Measurements from ENCODE around the gene CIROP. TPM values are rescaled to one million over a fixed set of nuclear protein-coding genes. Genes with fewer than 3 reads are reported as not detected.
A peak's percentile ranks its signal among the peaks of the same experiment; 100 is the strongest.

Gene CIROP
- total and polyA plus RNA-seq, 11 donors = not detected

GRCh38 chr14:23146351-23146910 lies 41.6 kb upstream of the CIROP start:
- no peaks in the 10 kb centered on the region for H3K36me3 ChIP-seq
- H3K27me3 ChIP-seq = no peaks in the 10 kb centered on the region
- H3K9me3 ChIP-seq = no peaks in the 10 kb centered on the region
- peak overlapping the region in 3 of 12 donors; percentile 23 to 59 (median 51) for H3K27ac ChIP-seq
- no peak overlapping the region for H3K4me3 ChIP-seq
- TF ChIP-seq CTCF (IDR thresholded peaks at IDR 0.05) (no peak), POLR2A (IDR thresholded peaks at IDR 0.05) (no peak)
- DNase-seq = no peak
- intact Hi-C loops (cut with DNase I) = no loop called here
- ATAC-seq = no peak
- peaks cover 0 to 52% (median 18%) of the 10 kb centered on the region in 12 donors for H3K4me1 ChIP-seq
- 80 to 86% (median 84%) methylated on average over 2 of the region's 2 CpGs for WGBS, 4 donors

DNA sequence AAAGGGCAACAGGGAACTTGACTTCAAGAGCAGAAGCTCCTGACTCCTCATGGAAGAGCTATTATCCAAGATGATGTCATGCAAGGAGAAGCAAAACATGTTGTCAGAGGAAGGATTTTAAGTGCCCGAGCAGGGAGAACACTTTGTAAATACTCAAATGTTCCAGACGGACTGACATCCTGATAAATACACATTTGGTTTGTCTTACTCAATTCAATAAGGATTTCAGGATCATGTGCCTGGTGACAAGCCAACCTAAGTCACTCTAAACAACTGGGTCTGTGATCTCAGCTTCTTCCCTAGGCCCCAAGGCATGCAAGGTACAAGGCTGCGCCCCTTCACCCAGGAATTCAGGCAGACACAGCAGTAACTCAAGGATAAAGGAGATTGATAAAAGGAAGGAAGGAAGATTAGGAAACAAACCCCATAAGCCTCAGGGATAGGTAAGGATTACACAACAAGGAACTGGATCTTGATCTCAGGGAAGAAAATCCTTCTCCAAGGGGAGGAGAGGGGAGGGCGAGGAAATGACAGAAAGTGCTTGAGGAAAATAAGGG lies 41.1 kb upstream of the CIROP start:
- H3K9me3 ChIP-seq = no peaks in the 10 kb centered on the region
- H3K4me1 ChIP-seq = peaks cover 0 to 48% (median 15%) of the 10 kb centered on the region in 12 donors
- H3K27ac ChIP-seq = peak overlapping the region in 5 of 12 donors; percentile 23 to 59 (median 27)
- H3K27me3 ChIP-seq = no peaks in the 10 kb centered on the region
- ATAC-seq = peak in 2 of 4 donors; percentile 18 to 21
- 48 to 62% (median 51%) methylated on average over 4 of the region's 4 CpGs for WGBS, 4 donors
- H3K36me3 ChIP-seq = peaks cover 0 to 2% (median 0%) of the 10 kb centered on the region in 9 donors
- H3K4me3 ChIP-seq = no peak overlapping the region
- intact Hi-C loops (cut with DNase I) = no loop called here
- TF ChIP-seq CTCF (IDR thresholded peaks at IDR 0.05) (no peak), POLR2A (IDR thresholded peaks at IDR 0.05) (no peak)
- DNase-seq = no peak

GRCh38 chr14:23143911-23144310 lies 39.1 kb upstream of the CIROP start:
- no peak overlapping the region for H3K4me3 ChIP-seq
- H3K36me3 ChIP-seq = peaks cover 0 to 17% (median 10%) of the 10 kb centered on the region in 9 donors
- TF ChIP-seq CTCF (IDR thresholded peaks at IDR 0.05) (no peak), POLR2A (IDR thresholded peaks at IDR 0.05) (no peak)
- 72 to 79% (median 76%) methylated on average over 1 of the region's 1 CpG for WGBS, 4 donors
- H3K27me3 ChIP-seq = no peaks in the 10 kb centered on the region
- H3K4me1 ChIP-seq = peaks cover 0 to 47% (median 15%) of the 10 kb centered on the region in 12 donors
- DNase-seq (no peak), ATAC-seq (no peak)
- intact Hi-C loops (cut with DNase I) = no loop called here
- peak overlapping the region in 1 of 12 donors; percentile 79 for H3K27ac ChIP-seq
- H3K9me3 ChIP-seq = no peaks in the 10 kb centered on the region

DNA sequence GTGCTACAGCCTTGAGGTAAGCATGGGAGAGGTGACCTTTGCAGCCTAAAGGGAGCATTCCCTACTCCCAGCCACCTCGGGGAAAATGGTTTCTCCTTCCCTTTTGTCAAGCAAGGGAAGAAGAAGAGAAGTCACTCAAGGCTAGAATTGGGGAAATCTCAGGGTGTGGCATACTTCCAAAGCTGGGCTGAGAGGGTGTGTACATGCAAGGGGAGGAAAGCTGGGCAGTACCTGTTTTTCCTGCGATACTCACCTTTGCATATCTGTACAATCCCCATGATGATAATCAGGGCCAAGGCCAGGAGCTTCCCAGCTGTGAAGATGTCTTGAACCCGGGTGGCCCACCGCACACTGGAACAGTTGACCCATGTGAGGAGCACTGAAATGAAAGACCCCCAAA lies 38.0 kb upstream of the CIROP start:
- TF ChIP-seq POLR2A (IDR thresholded peaks at IDR 0.05) = no peak
- no peak for TF ChIP-seq CTCF (IDR thresholded peaks at IDR 0.05)
- Histone ChIP-seq H3K36me3 (peaks cover 0 to 25% (median 10%) of the 10 kb centered on the region in 9 donors), H3K9me3 (no peaks in the 10 kb centered on the region), H3K27me3 (no peaks in the 10 kb centered on the region), H3K4me1 (peaks cover 0 to 43% (median 14%) of the 10 kb centered on the region in 12 donors), H3K27ac (peak overlapping the region in 10 of 12 donors; percentile 53 to 84 (median 73)), H3K4me3 (no peak overlapping the region)
- DNase-seq (no peak), ATAC-seq (no peak)
- WGBS, 4 donors = 81 to 92% (median 86%) methylated on average over 4 of the region's 4 CpGs
- intact Hi-C loops (cut with DNase I) = loop anchor here in 1 of 10 donors (1.0 kb wide), 1 partner anchor 11 kb away; no protein-coding TSS in a partner anchor

All from heart left ventricle (tissue), 16 donors.